ENCODE results near the gene ADISSP. TPM values are rescaled to one million over a fixed set of nuclear protein-coding genes. Genes with fewer than 3 reads are reported as not detected.
A peak's percentile ranks its signal among the peaks of the same experiment; 100 is the strongest.

ADISSP gene
- total and polyA plus RNA-seq, 2 of the 13 experiments (the other 11 are each of a cell fraction or from before 2014, with no cell fraction given), result 38.3 to 90.6 TPM

- TF ChIP-seq PAXIP1 (CRISPR knock-in tag; conservative IDR thresholded peaks at IDR 0.05) (no peak), ZNF101 (CRISPR knock-in tag; IDR thresholded peaks at IDR 0.05; ENCODE audit: borderline replicate concordance, low read depth) (no peak), SRSF1 (optimal IDR thresholded peaks at IDR 0.05; ENCODE audit: low read depth, low read length) (peak; percentile 68), ZNF577 (CRISPR knock-in tag; IDR thresholded peaks at IDR 0.05; ENCODE audit: borderline replicate concordance, low read depth) (no peak), TGIF2 (CRISPR knock-in tag; IDR thresholded peaks at IDR 0.05) (no peak), ZNF512 (CRISPR knock-in tag; IDR thresholded peaks at IDR 0.05) (no peak), PLRG1 (conservative IDR thresholded peaks at IDR 0.05) (no peak), ZBTB39 (CRISPR knock-in tag; IDR thresholded peaks at IDR 0.05) (no peak; the same call in 1 of the 2 replicates), KLF6 (CRISPR knock-in tag; IDR thresholded peaks at IDR 0.05) (no peak), KDM1A (CRISPR knock-in tag; IDR thresholded peaks at IDR 0.05) (0 out of 2 replicates have a peak, but pooled peaks have one; percentile 36), TEF (CRISPR knock-in tag; IDR thresholded peaks at IDR 0.05) (0 out of 2 replicates have a peak, but pooled peaks have one; percentile 63), MIXL1 (CRISPR knock-in tag; IDR thresholded peaks at IDR 0.05) (no peak), ZNF460 (CRISPR knock-in tag; IDR thresholded peaks at IDR 0.05; ENCODE audit: borderline replicate concordance) (no peak), MEF2D (CRISPR knock-in tag; IDR thresholded peaks at IDR 0.05) (no peak), SETDB1 (CRISPR knock-in tag; IDR thresholded peaks at IDR 0.05; ENCODE audit: borderline replicate concordance) (no peak), TBX3 (IDR thresholded peaks at IDR 0.05; ENCODE audit: borderline replicate concordance) (no peak), KLF15 (CRISPR knock-in tag; IDR thresholded peaks at IDR 0.05; ENCODE audit: borderline replicate concordance) (0 out of 2 replicates have a peak, but pooled peaks have one; percentile 37), HMG20A (CRISPR knock-in tag; IDR thresholded peaks at IDR 0.05; ENCODE audit: borderline replicate concordance) (no peak)
- TF ChIP-seq, protein P1, sequence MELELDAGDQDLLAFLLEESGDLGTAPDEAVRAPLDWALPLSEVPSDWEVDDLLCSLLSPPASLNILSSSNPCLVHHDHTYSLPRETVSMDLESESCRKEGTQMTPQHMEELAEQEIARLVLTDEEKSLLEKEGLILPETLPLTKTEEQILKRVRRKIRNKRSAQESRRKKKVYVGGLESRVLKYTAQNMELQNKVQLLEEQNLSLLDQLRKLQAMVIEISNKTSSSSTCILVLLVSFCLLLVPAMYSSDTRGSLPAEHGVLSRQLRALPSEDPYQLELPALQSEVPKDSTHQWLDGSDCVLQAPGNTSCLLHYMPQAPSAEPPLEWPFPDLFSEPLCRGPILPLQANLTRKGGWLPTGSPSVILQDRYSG (CRISPR knock-in tag; IDR thresholded peaks at IDR 0.05), result no peak
These were observed 10.4 kb upstream of the ADISSP start (continued) for GRCh38 chr20:3777716-3778629.

All from HepG2 (cell line).